VCaP (cell line): ENCODE data around the gene GCH1.

Source experiments
- H3K27ac ChIP-seq: fragments of 450-650 bp; 2 replicates; pipeline ENCODE4 v1.5.1; 2017
- CTCF ChIP-seq: fragments of 450-650 bp; conservative IDR thresholded peaks from 2 replicates; pipeline ENCODE4 v1.5.1; 2017; ENCODE audit warnings: mild to moderate bottlenecking, moderate library complexity

Gene GCH1

GRCh38 chr14:54856152-54856551 lies 46.5 kb downstream of the GCH1 start:
- H3K27ac ChIP-seq, result no peak overlapping the region
- no peak for TF ChIP-seq CTCF

GRCh38 chr14:54854181-54854580 lies 48.4 kb downstream of the GCH1 start:
- TF ChIP-seq CTCF, result no peak

GRCh38 chr14:54853339-54853738 lies 49.3 kb downstream of the GCH1 start:
- TF ChIP-seq CTCF, result no peak

More at GRCh38 chr14:54854181-54854580, 48.4 kb downstream of the GCH1 start:
- no peak overlapping the region for H3K27ac ChIP-seq

GRCh38 chr14:54852215-54852614 lies 50.4 kb downstream of the GCH1 start:
- no peak for TF ChIP-seq CTCF

More at GRCh38 chr14:54853339-54853738, 49.3 kb downstream of the GCH1 start:
- H3K27ac ChIP-seq, result no peak overlapping the region

GRCh38 chr14:54848910-54849309 lies 53.7 kb downstream of the GCH1 start:
- TF ChIP-seq CTCF, result no peak
- no peak overlapping the region for H3K27ac ChIP-seq

More at GRCh38 chr14:54852215-54852614, 50.4 kb downstream of the GCH1 start:
- H3K27ac ChIP-seq, result no peak overlapping the region

GRCh38 chr14:54845641-54846040 lies 57.0 kb downstream of the GCH1 start:
- no peak for TF ChIP-seq CTCF
- H3K27ac ChIP-seq, result no peak overlapping the region

GRCh38 chr14:54844479-54844878 lies 58.1 kb downstream of the GCH1 start:
- no peak for TF ChIP-seq CTCF
- H3K27ac ChIP-seq, result no peak overlapping the region

GRCh38 chr14:54840798-54841197 lies 61.8 kb downstream of the GCH1 start:
- no peak for TF ChIP-seq CTCF
- H3K27ac ChIP-seq, result no peak overlapping the region
